Measurements from ENCODE around the gene BIVM.

The BIVM gene

DNA sequence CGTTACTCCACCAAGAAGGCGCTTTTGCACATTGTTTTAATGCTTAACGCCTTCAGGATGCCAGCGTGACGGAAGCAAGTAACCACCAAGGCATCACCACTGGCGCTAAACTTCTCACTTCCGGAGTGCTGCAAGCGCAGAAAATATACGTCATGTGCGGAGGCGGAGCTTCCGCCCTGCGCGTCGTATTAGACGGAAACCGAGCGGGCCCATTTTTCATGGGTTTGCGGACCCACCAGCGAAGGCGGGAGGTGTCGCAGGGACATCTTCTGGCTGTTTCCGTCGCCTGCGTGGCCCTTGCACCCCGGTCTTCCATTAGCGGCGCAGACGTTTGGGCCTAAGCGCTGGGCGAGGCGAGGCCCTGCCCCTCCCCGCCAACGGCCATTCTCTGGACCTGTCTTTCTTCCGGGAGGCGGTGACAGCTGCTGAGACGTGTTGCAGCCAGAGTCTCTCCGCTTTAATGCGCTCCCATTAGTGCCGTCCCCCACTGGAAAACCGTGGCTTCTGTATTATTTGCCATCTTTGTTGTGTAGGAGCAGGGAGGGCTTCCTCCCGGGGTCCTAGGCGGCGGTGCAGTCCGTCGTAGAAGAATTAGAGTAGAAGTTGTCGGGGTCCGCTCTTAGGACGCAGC lies 46.8 kb downstream of the BIVM start, which contains the start of gene ERCC5:
Gene ERCC5, plus strand, starts transcription at position 403 of the 631 bp plus-strand sequence. CDS start 235 bp downstream, outside the sequence.
- peak; percentile 90 to 93 for DNase-seq

GRCh38 chr13:102846261-102847015 lies 47.5 kb downstream of the BIVM start:
- peak; percentile 21 to 30 for DNase-seq

DNA sequence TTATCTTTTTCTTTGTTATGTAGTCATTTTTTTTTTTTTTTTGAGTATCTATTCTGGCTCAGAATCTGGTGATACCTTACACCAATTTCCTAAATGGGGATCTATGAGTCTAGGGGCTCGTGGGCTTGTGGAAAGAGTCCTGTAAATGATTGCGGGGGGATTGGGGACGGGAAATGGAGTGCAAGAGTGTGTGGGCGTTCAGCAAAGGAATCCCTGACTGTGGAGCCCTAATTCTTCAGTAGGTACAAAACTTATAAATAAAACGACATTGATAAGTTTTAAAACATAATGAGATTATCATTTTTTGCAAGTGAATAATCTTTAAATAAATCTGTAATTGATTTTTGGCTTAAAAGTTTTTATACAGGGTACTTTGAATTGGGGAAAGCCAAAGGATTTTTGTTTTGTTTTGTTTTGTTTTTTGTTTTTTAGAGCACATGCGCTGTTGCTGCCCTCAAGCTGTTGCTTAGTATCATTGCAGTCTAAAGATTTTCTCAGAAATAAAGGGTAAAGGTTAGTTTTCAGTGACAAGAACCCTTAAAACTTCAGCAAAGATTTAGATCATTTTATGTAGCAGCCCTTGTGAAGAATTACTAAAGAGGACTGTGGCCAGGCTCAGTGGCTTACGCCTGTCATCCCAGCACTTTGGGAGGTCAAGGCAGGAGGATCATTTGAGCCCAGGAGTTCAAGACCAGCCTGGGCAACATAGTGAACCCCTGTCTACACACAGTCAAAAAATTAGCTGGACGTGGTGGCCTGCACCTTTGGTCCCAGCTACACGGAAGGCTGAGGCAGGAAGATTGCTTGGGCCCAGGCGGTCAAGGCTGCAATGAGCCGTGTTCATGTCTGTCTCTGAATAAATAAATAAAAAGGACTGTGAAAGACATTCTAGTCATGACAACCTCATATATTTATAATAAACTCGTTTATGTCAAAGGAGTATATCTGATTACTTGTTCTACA lies 48.6 kb downstream of the BIVM start:
- DNase-seq: no peak

DNA sequence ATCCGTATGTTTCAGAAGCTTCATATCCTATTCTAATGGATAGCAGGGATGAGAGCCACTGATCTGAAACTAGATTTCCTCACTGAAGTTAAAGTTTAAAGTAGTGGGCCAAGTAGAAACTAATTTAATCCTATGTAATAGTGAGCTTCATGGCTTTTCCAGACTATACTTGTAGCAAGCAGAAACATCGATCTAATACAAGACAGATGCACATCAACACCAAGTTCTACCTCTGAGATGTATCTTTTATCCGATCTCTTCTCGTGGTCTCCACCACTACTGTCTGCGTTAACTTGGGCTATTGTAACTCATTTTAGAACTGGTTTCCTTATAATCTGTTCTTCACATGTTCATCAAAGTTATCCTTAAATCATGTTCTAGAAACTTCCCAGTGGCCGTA lies 50.0 kb downstream of the BIVM start:
- no peak for DNase-seq

DNA sequence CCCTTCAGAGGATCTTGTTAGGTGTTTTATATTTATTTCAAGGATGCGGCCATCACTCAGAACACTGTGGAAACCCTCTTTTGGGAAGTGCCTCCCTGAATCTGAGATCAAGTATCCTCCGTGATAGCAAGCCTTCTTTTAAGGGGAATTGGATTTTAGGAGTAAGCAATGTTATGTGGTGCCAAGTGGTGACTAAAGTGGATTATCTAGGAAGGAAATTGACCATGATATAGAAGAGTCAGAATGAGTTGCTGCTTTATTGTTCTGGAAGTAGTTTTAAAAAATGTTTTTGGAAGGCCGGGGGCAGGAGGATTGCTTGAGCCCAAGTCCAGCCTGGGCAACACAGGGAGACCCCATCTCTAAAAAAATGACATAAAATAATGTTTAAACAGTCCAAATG lies 53.6 kb downstream of the BIVM start:
- DNase-seq: no peak

- DNase-seq: no peak
These were observed 55.8 kb downstream of the BIVM start for GRCh38 chr13:102854675-102855074.

DNA sequence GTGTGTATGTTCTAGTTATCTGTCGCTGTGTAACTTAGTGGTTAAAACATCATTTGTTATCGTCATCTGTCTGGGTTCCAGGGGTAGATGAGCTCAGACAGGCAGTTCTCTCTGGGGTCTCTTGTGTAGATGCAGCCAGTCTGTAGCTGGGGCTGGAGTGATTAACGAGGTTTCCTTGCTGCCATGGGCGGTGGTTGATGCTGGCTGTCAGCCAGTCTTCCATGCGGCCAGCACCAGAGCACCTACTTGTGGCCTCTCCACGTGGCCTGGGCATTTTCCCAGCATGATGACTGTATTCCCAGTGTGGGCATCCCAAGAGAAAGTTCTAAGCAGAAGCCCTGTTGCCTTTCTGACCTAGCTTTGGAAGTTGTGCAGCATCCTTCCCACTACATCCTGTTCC lies 57.6 kb downstream of the BIVM start:
- no peak for DNase-seq

- DNase-seq: no peak
These were observed 63.8 kb downstream of the BIVM start for GRCh38 chr13:102862624-102863210.

DNA sequence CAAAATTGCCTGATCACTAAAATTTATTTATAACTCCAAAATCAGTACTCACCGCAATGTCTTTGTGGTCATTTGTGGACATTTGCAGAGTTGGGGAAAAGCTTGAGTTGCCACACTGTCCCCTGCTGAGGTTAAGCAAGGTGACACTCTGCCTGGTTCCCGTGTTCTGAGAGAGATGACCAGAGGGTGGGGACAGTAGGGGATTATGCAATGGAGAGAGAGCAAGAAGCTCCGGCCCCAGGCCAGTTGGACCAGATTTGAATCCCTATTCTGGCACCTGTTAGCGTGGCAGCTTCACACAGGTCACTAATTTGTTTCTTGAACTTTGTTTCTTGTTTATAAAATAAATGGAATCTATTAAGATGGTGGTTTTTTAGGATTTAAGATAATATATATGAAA lies 64.7 kb downstream of the BIVM start:
- no peak for DNase-seq

- no peak for DNase-seq
These were observed 69.5 kb downstream of the BIVM start for GRCh38 chr13:102868366-102868936.

GRCh38 chr13:102869948-102870676 lies 71.2 kb downstream of the BIVM start:
- no peak for DNase-seq

DNA sequence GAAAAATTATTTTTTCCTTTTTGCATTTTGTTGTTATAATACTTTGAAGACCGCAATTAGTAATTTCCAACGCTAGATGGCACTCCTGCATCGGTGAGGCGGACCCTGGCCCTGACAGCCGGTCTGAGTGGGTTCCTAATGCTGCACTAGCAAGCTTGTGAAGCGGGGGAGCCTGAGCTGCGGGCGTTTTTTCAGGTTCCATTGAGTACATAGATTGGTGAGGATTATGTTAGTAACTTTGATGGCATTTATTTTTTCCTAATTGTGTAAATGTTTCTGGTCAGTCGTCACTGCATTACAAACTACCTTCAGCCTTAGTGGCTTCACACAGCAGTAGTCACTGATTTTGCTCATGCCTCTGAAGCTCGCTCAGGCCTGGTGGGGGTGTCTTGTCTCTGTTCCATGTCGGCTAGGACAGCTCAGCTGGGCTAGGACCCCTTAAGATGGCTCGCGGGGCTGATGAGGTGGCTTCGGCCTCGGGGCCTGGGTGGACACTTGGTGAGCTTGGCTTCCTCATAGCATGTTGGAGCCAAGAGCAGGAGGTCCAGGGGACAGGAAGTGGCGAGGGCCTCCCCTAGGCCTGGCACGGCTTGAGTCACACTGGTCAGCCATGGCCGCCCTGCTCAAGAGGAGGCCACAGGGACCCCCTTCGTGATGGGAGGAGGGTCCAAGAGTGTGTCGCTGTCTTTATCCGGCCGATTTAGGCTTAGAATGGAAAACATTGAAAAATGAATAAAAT lies 71.9 kb downstream of the BIVM start:
- peak; percentile 29 to 30 for DNase-seq

DNA sequence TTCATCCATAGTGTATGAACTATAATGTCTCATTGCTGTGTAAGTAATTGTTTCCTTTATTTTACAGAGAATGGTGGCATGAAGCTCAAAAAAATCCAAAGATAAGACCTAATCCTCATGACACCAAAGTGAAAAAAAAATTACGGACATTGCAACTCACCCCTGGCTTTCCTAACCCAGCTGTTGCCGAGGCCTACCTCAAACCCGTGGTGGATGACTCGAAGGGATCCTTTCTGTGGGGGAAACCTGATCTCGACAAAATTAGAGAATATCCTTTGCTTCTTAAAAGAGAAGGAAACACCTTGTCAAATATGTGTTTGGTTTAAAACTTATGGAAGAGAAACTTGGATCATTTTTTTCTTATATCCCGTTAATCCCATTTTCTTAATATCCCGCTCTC lies 73.2 kb downstream of the BIVM start:
- DNase-seq: no peak

- DNase-seq: no peak
These were observed 73.6 kb downstream of the BIVM start for GRCh38 chr13:102872531-102872930.

- DNase-seq: no peak
These were observed 74.7 kb downstream of the BIVM start for GRCh38 chr13:102873653-102874052.

GRCh38 chr13:102875256-102875655 lies 76.3 kb downstream of the BIVM start:
- no peak for DNase-seq

DNA sequence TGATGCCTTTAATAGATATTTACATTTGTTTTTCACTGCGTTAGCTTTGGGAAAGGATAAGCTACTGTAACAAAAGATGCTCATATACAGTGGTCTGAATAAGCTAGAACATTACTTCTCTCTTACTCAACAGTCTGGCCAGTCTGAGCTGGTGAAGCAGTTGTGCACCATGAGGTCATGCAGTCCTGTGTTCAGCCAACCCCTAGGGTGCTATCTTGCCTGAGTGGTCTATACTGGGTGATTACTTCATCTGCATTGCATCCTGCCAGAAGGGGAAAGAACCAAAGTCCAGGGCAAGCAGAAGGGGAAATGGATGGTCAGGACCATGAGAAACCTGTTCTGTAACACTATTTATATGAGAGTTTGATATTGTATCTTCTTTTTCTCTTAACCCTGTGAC lies 78.4 kb downstream of the BIVM start:
- DNase-seq: no peak

- DNase-seq: no peak
These were observed 79.6 kb downstream of the BIVM start for GRCh38 chr13:102878481-102878880.

DNA sequence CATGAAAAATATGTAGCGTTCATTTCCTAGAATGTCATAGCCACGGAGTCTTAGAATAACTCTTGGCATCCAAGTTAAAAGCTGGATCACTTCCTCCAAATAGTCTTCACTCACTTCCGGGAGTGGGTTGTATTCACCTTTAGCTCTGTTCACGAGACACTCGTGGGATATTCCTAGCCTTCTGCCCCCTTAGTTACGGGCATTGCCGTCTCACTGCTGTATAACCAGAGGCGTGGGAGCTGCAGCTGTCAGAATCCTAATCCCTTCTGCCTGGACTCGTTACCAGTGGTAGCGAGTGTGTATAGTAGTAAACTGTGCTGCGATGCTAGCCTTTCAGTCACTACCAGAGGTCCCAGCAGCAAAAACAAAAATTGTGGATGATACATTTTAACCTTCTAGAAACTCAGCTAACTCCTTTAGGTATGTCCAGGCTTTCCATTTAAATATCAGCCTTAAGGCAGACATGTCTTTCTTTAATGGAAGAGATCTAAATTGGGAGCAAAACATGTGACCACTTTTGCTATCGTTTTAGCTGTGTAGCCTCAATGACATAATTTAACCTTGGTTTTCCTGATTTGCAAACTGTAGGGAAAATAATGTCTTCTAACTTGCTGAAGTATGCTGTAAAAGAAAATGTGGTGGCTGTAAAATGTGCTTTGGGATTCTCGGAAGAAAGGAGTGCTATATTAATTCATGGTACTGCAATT lies 81.0 kb downstream of the BIVM start:
- DNase-seq: no peak
